Measurements from ENCODE around the gene ATIC.

GRCh38 chr2:215392164-215392563 is 80.3 kb downstream of the ATIC start:
- no peak for TF ChIP-seq POLR2A (IDR thresholded peaks at IDR 0.05)
- TF ChIP-seq CTCF (IDR thresholded peaks at IDR 0.05) = no peak
- no peak for TF ChIP-seq POLR2AphosphoS5 (IDR thresholded peaks at IDR 0.05)
